Measurements from ENCODE around the gene PDE11A. TPM values are rescaled to one million over a fixed set of nuclear protein-coding genes. Genes with fewer than 3 reads are reported as not detected.

PDE11A gene
- total and polyA plus RNA-seq, 2 of the 13 experiments (the other 11 are each of a cell fraction or from before 2014, with no cell fraction given), result 1.2 to 1.7 TPM

- TF ChIP-seq, protein P1, sequence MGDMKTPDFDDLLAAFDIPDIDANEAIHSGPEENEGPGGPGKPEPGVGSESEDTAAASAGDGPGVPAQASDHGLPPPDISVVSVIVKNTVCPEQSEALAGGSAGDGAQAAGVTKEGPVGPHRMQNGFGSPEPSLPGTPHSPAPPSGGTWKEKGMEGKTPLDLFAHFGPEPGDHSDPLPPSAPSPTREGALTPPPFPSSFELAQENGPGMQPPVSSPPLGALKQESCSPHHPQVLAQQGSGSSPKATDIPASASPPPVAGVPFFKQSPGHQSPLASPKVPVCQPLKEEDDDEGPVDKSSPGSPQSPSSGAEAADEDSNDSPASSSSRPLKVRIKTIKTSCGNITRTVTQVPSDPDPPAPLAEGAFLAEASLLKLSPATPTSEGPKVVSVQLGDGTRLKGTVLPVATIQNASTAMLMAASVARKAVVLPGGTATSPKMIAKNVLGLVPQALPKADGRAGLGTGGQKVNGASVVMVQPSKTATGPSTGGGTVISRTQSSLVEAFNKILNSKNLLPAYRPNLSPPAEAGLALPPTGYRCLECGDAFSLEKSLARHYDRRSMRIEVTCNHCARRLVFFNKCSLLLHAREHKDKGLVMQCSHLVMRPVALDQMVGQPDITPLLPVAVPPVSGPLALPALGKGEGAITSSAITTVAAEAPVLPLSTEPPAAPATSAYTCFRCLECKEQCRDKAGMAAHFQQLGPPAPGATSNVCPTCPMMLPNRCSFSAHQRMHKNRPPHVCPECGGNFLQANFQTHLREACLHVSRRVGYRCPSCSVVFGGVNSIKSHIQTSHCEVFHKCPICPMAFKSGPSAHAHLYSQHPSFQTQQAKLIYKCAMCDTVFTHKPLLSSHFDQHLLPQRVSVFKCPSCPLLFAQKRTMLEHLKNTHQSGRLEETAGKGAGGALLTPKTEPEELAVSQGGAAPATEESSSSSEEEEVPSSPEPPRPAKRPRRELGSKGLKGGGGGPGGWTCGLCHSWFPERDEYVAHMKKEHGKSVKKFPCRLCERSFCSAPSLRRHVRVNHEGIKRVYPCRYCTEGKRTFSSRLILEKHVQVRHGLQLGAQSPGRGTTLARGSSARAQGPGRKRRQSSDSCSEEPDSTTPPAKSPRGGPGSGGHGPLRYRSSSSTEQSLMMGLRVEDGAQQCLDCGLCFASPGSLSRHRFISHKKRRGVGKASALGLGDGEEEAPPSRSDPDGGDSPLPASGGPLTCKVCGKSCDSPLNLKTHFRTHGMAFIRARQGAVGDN (CRISPR knock-in tag; IDR thresholded peaks at IDR 0.05), result peak; percentile 96
- TF ChIP-seq, protein P2, sequence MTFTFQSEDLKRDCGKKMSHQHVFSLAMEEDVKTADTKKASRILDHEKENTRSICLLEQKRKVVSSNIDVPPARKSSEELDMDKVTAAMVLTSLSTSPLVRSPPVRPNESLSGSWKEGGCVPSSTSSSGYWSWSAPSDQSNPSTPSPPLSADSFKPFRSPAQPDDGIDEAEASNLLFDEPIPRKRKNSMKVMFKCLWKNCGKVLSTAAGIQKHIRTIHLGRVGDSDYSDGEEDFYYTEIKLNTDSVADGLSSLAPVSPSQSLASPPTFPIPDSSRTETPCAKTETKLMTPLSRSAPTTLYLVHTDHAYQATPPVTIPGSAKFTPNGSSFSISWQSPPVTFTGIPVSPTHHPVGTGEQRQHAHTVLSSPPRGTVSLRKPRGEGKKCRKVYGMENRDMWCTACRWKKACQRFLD (CRISPR knock-in tag; IDR thresholded peaks at IDR 0.05; ENCODE audit: borderline replicate concordance), result peak; percentile 92
- TF ChIP-seq PHF20 (CRISPR knock-in tag; IDR thresholded peaks at IDR 0.05) (peak; percentile 97), MIER3 (CRISPR knock-in tag; IDR thresholded peaks at IDR 0.05; ENCODE audit: borderline replicate concordance) (peak; percentile 97; the same call in 1 of the 2 replicates), TCF7L2 (IDR thresholded peaks at IDR 0.05; ENCODE audit: low read depth, low read length) (no peak), TGIF2 (CRISPR knock-in tag; IDR thresholded peaks at IDR 0.05) (peak; percentile 92), ZNF574 (CRISPR knock-in tag; IDR thresholded peaks at IDR 0.05) (peak; percentile 100), MXI1 (IDR thresholded peaks at IDR 0.05; ENCODE audit: borderline replicate concordance, low read depth, low read length) (peak; percentile 75; the same call in 2 of the 3 replicates), GTF3A (CRISPR knock-in tag; conservative IDR thresholded peaks at IDR 0.05) (no peak; the same call in 1 of the 2 replicates), FOXA1 (IDR thresholded peaks at IDR 0.05) (no peak), FOXA1 (CRISPR knock-in tag; IDR thresholded peaks at IDR 0.05) (peak; percentile 38; the same call in 1 of the 2 replicates), RXRB (CRISPR knock-in tag; IDR thresholded peaks at IDR 0.05; ENCODE audit: borderline replicate concordance) (peak; percentile 84), ZNF292 (CRISPR knock-in tag; IDR thresholded peaks at IDR 0.05; ENCODE audit: borderline replicate concordance, low read depth) (peak; percentile 99), SKI (IDR thresholded peaks at IDR 0.05; ENCODE audit: partially characterized antibody) (peak; percentile 78), ZZZ3 (CRISPR knock-in tag; IDR thresholded peaks at IDR 0.05; ENCODE audit: borderline replicate concordance) (peak; percentile 99; the same call in 1 of the 2 replicates)
Measured at GRCh38 chr2:178112202-178113152, 39.9 kb upstream of the PDE11A start, which contains the start of gene RBM45 (continued).
